Heart right ventricle (tissue), 16 donors: ENCODE results near the gene CASP8AP2. TPM values are rescaled to one million over a fixed set of nuclear protein-coding genes. Genes with fewer than 3 reads are reported as not detected.
A peak's percentile ranks its signal among the peaks of the same experiment; 100 is the strongest.

Experiments
- ATAC-seq, 8 donors: fragments of 200-7000 bp; cut with Tn5 transposase; one replicate each; pipeline ENCODE4 v1.9.1; 2020; ENCODE audit warnings: mild to moderate bottlenecking in 8 of 8, moderate library complexity in 8 of 8, moderate number of reproducible peaks in 1 of 8
- DNase-seq, 2 donors: peaks; one replicate each; pipeline ENCODE4 v3.0.0-alpha.2; 2020
- H3K27ac ChIP-seq, 10 donors: fragments of 200-600 bp; sonication (generic) in 2 of 10; one replicate each; pipeline versions ENCODE4 v1.5.0 to v1.8.0; 2020 to 2022; ENCODE audit warnings: mild to moderate bottlenecking in 3 of 10
- H3K27me3 ChIP-seq, 7 donors: fragments of 200-600 bp; one replicate each; pipeline ENCODE4 v1.8.0; 2021 to 2022; ENCODE audit warnings: mild to moderate bottlenecking in 2 of 7
- H3K36me3 ChIP-seq, 9 donors: fragments of 200-600 bp; sonication (generic) in 1 of 9; one replicate each; pipeline versions ENCODE4 v1.5.0 to v1.8.0; 2020 to 2022; ENCODE audit warnings: mild to moderate bottlenecking in 2 of 9
- H3K4me1 ChIP-seq, 9 donors: fragments of 200-600 bp; sonication (generic) in 1 of 9; one replicate each; pipeline versions ENCODE4 v1.5.0 to v1.8.0; 2020 to 2022; ENCODE audit warnings: mild to moderate bottlenecking in 4 of 9
- H3K4me3 ChIP-seq, 10 donors: fragments of 200-600 bp; sonication (generic) in 2 of 10; one replicate each; pipeline versions ENCODE4 v1.5.0 to v1.8.0; 2020 to 2022; ENCODE audit warnings: mild to moderate bottlenecking in 7 of 10, moderate library complexity in 2 of 10
- H3K9me3 ChIP-seq, 11 donors: fragments of 200-600 bp in 10 of 11; sonication (generic) in 2 of 11; one replicate each; pipeline versions ENCODE4 v1.5.0 to v1.8.0; 2013 to 2022; ENCODE audit warnings: mild to moderate bottlenecking in 2 of 11, control low read depth in 1 of 11, moderate library complexity in 1 of 11
- WGBS, 2 donors: extraction: QIAGEN DNeasy Blood & Tissue Kit; methylation state at CpG; one replicate each; pipeline ENCODE4 v1.1.7; 2013; ENCODE audit warnings: inconsistent platforms in 1 of 2; 5-methylcytosine and 5-hydroxymethylcytosine counted together
- intact Hi-C, 10 donors: fragments of 100-400 bp; cut with DNase I; formaldehyde crosslinking; loops; one replicate each; pipeline versions ENCODE4 v1.11.1 to v1.14.2; 2022
- polyA plus RNA-seq, 2 donors: library from polyadenylated mRNA; stranded (reverse); fragments of 200-250 nt; gene quantifications; one replicate each; pipeline ENCODE4 v1.2.3, GENCODE V29; 2013
- total RNA-seq, 10 donors: library from RNA; stranded (reverse); fragmentation: NEBNext Ultra II Directional in 3 of 10; extraction: Animal tissue kit (Norgen Biotek cat#: 25700) in 3 of 10; gene quantifications; one replicate each; pipeline versions ENCODE4 v1.2.1 to v1.2.4, GENCODE V29; 2021 to 2023
- TF ChIP-seq, protein P1 (sequence below), 9 donors: fragments of 200-600 bp; sonication (generic) in 2 of 9; IDR thresholded peaks; one replicate each; pipeline versions ENCODE4 v1.5.0 to v1.8.0; 2021 to 2022; ENCODE audit warnings: antibody characterized with exemption in 9 of 9, mild to moderate bottlenecking in 5 of 9, moderate library complexity in 1 of 9
- donor health status: Arrhythmogenic right ventricular cardiomyopathy.
- donor health status: ischemic (EF 13 %, LVEDD 7.1; RV severe dilation, severe dysfunction).
- donor health status: healthy with polysubstance abuse.
- donor health status: DM: no; HTN: yes; CAD: no.
- donor health status: DM: no; HTN: no; CAD: no.
- donor health status: ischemic (EF 25% LVEDD 6.9; RV normal size, moderate dysfunction).
- donor health status: ischemic (EF 25% LVEDD 5.7; RV mildly dilated, moderate dysfunction).
- donor health status: healthy.
- donor health status: DM: yes; HTN: yes; CAD: no.
- donor health status: Ischemic cardiomyopathy.
- donor health status: ischemic (EF 35%, LVEDD 5.7; RV mildly dilated, moderate dysfunction).
- donor health status: nonischemic (EF 11% LVEDD 7.7; RV severe dilation, severe dysfunction).
- donor health status: DM: yes; HTN: yes; CAD: no.
- donor health status: PGD.
- donor health status: ischemic (EF 29% LVEDD 5.4; RV normal size, mild dysfunction).
- donor health status: nonischemic (EF 23%, LVEDD 6.1; RV moderate dilation, normal function).

Gene CASP8AP2
- total and polyA plus RNA-seq, 12 donors = 2.2 to 15.9 (median 10.9) TPM

DNA sequence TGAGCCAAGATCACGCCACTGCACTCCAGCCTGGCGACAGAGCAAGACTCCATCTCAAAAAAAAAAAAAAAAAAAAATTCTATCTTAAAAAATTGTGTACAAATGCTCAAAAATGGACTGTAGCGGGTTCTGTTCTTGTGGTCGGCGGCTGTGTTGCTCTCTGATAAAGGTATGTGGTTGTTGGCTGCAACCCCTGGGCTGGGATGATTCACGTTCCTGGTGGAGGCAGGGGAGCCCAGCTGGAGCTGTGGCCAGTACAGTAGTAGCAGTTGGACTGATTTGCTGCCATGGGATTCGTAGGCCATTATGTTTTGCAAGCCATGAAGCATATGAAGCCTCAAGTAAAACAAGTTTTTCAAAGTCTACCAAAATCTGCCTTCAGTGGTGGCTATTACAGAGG, 32.4 kb upstream of the CASP8AP2 start:
- no peaks in the 10 kb centered on the region for H3K9me3 ChIP-seq
- peaks cover 0 to 79% (median 8%) of the 10 kb centered on the region in 9 donors for H3K36me3 ChIP-seq
- DNase-seq (no peak), ATAC-seq (peak in 5 of 8 donors; percentile 37 to 77 (median 66))
- TF ChIP-seq, protein P1, sequence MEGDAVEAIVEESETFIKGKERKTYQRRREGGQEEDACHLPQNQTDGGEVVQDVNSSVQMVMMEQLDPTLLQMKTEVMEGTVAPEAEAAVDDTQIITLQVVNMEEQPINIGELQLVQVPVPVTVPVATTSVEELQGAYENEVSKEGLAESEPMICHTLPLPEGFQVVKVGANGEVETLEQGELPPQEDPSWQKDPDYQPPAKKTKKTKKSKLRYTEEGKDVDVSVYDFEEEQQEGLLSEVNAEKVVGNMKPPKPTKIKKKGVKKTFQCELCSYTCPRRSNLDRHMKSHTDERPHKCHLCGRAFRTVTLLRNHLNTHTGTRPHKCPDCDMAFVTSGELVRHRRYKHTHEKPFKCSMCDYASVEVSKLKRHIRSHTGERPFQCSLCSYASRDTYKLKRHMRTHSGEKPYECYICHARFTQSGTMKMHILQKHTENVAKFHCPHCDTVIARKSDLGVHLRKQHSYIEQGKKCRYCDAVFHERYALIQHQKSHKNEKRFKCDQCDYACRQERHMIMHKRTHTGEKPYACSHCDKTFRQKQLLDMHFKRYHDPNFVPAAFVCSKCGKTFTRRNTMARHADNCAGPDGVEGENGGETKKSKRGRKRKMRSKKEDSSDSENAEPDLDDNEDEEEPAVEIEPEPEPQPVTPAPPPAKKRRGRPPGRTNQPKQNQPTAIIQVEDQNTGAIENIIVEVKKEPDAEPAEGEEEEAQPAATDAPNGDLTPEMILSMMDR (IDR thresholded peaks at IDR 0.05) = no peak
- H3K4me3 ChIP-seq = no peak overlapping the region
- peaks cover 0 to 19% (median 8%) of the 10 kb centered on the region in 9 donors for H3K4me1 ChIP-seq
- H3K27ac ChIP-seq = no peak overlapping the region
- H3K27me3 ChIP-seq = no peaks in the 10 kb centered on the region
- 85 to 87% methylated on average over 6 to 7 of the region's 7 CpGs for WGBS, 2 donors
- intact Hi-C loops = no loop called here

GRCh38 chr6:89799096-89799495, 30.6 kb upstream of the CASP8AP2 start:
- Histone ChIP-seq H3K27me3 (no peaks in the 10 kb centered on the region), H3K27ac (no peak overlapping the region), H3K4me1 (peaks cover 0 to 9% (median 0%) of the 10 kb centered on the region in 9 donors), H3K4me3 (no peak overlapping the region), H3K9me3 (no peaks in the 10 kb centered on the region), H3K36me3 (peaks cover 0 to 72% (median 8%) of the 10 kb centered on the region in 9 donors)
- 91 to 97% methylated on average over 8 of the region's 8 CpGs for WGBS, 2 donors
- ATAC-seq (no peak), DNase-seq (no peak)
- TF ChIP-seq, protein P1 (IDR thresholded peaks at IDR 0.05) = no peak
- intact Hi-C loops = no loop called here

- ATAC-seq = no peak
These were observed 29.9 kb upstream of the CASP8AP2 start for GRCh38 chr6:89799756-89800155.

GRCh38 chr6:89803271-89803670, 26.4 kb upstream of the CASP8AP2 start:
- 95 to 97% methylated on average over 10 of the region's 10 CpGs for WGBS, 2 donors
- H3K4me1 ChIP-seq = peaks cover 0 to 7% (median 0%) of the 10 kb centered on the region in 9 donors
- intact Hi-C loops = no loop called here

More at GRCh38 chr6:89799756-89800155, 29.9 kb upstream of the CASP8AP2 start:
- H3K36me3 ChIP-seq = peaks cover 0 to 65% (median 8%) of the 10 kb centered on the region in 9 donors
- TF ChIP-seq, protein P1 (IDR thresholded peaks at IDR 0.05) = no peak
- 79 to 81% methylated on average over 2 of the region's 2 CpGs for WGBS, 2 donors
- no peak for DNase-seq
- H3K4me1 ChIP-seq = peaks cover 0 to 2% (median 0%) of the 10 kb centered on the region in 9 donors
- H3K9me3 ChIP-seq = no peaks in the 10 kb centered on the region
- no peaks in the 10 kb centered on the region for H3K27me3 ChIP-seq
- H3K27ac ChIP-seq = no peak overlapping the region
- intact Hi-C loops = no loop called here
- no peak overlapping the region for H3K4me3 ChIP-seq

More at GRCh38 chr6:89803271-89803670, 26.4 kb upstream of the CASP8AP2 start:
- no peak overlapping the region for H3K27ac ChIP-seq
- DNase-seq = no peak
- TF ChIP-seq, protein P1 (IDR thresholded peaks at IDR 0.05) = no peak
- no peak for ATAC-seq
- H3K4me3 ChIP-seq = no peak overlapping the region
- H3K9me3 ChIP-seq = no peaks in the 10 kb centered on the region
- peaks cover 0 to 51% (median 8%) of the 10 kb centered on the region in 9 donors for H3K36me3 ChIP-seq
- no peaks in the 10 kb centered on the region for H3K27me3 ChIP-seq
